Measurements from ENCODE around the gene SRPK2.

The SRPK2 gene

GRCh38 chr7:105286441-105286840, 102.3 kb downstream of the SRPK2 start:
- Histone ChIP-seq H3K9ac (ENCODE audit: low read length in 5 of 5) (no peak overlapping the region), H3K27ac (ENCODE audit: low read depth, low read length) (no peak overlapping the region), H3K4me3 (ENCODE audit: low read depth in 1 of 5, low read length in 5 of 5) (no peak overlapping the region), H3K27me3 (ENCODE audit: control insufficient read depth in 5 of 5, insufficient read depth in 4 of 5, low read length in 5 of 5) (no peaks in the 10 kb centered on the region), H3K36me3 (ENCODE audit: control insufficient read depth in 5 of 5, insufficient read depth in 5 of 5, low read length in 5 of 5) (peaks cover 0 to 4% (median 0%) of the 10 kb centered on the region in 5 donors), H3K9me3 (ENCODE audit: control insufficient read depth in 5 of 5, low read length in 5 of 5) (no peaks in the 10 kb centered on the region), H3K4me1 (ENCODE audit: control insufficient read depth in 5 of 5, insufficient read depth in 5 of 5, low read length in 5 of 5) (no peaks in the 10 kb centered on the region)

GRCh38 chr7:105285118-105285874, 103.4 kb downstream of the SRPK2 start:
- Histone ChIP-seq H3K36me3 (ENCODE audit: control insufficient read depth in 5 of 5, insufficient read depth in 5 of 5, low read length in 5 of 5) (peaks cover 0 to 4% (median 0%) of the 10 kb centered on the region in 5 donors), H3K4me1 (ENCODE audit: control insufficient read depth in 5 of 5, insufficient read depth in 5 of 5, low read length in 5 of 5) (no peaks in the 10 kb centered on the region), H3K4me3 (ENCODE audit: low read depth in 1 of 5, low read length in 5 of 5) (no peak overlapping the region), H3K27me3 (ENCODE audit: control insufficient read depth in 5 of 5, insufficient read depth in 4 of 5, low read length in 5 of 5) (no peaks in the 10 kb centered on the region), H3K9ac (ENCODE audit: low read length in 5 of 5) (no peak overlapping the region), H3K9me3 (ENCODE audit: control insufficient read depth in 5 of 5, low read length in 5 of 5) (no peaks in the 10 kb centered on the region), H3K27ac (ENCODE audit: low read depth, low read length) (no peak overlapping the region)

GRCh38 chr7:105284014-105284413, 104.7 kb downstream of the SRPK2 start:
- Histone ChIP-seq H3K27ac (ENCODE audit: low read depth, low read length) (no peak overlapping the region), H3K9ac (ENCODE audit: low read length in 5 of 5) (no peak overlapping the region), H3K36me3 (ENCODE audit: control insufficient read depth in 5 of 5, insufficient read depth in 5 of 5, low read length in 5 of 5) (peaks cover 0 to 4% (median 0%) of the 10 kb centered on the region in 5 donors), H3K4me1 (ENCODE audit: control insufficient read depth in 5 of 5, insufficient read depth in 5 of 5, low read length in 5 of 5) (peaks cover 0 to 2% (median 0%) of the 10 kb centered on the region in 5 donors), H3K9me3 (ENCODE audit: control insufficient read depth in 5 of 5, low read length in 5 of 5) (no peaks in the 10 kb centered on the region), H3K27me3 (ENCODE audit: control insufficient read depth in 5 of 5, insufficient read depth in 4 of 5, low read length in 5 of 5) (no peaks in the 10 kb centered on the region), H3K4me3 (ENCODE audit: low read depth in 1 of 5, low read length in 5 of 5) (no peak overlapping the region)

- H3K27me3 ChIP-seq (ENCODE audit: control insufficient read depth in 5 of 5, insufficient read depth in 4 of 5, low read length in 5 of 5) = no peaks in the 10 kb centered on the region
- H3K27ac ChIP-seq (ENCODE audit: low read depth, low read length) = no peak overlapping the region
- H3K4me1 ChIP-seq (ENCODE audit: control insufficient read depth in 5 of 5, insufficient read depth in 5 of 5, low read length in 5 of 5) = peaks cover 0 to 2% (median 0%) of the 10 kb centered on the region in 5 donors
- no peak overlapping the region for H3K4me3 ChIP-seq (ENCODE audit: low read depth in 1 of 5, low read length in 5 of 5)
- H3K36me3 ChIP-seq (ENCODE audit: control insufficient read depth in 5 of 5, insufficient read depth in 5 of 5, low read length in 5 of 5) = peaks cover 0 to 4% (median 0%) of the 10 kb centered on the region in 5 donors
- H3K9ac ChIP-seq (ENCODE audit: low read length in 5 of 5) = no peak overlapping the region
- H3K9me3 ChIP-seq (ENCODE audit: control insufficient read depth in 5 of 5, low read length in 5 of 5) = no peaks in the 10 kb centered on the region
Observed at GRCh38 chr7:105281966-105282365, 106.8 kb downstream of the SRPK2 start.

GRCh38 chr7:105279688-105280007, 109.1 kb downstream of the SRPK2 start:
- Histone ChIP-seq H3K4me3 (ENCODE audit: low read depth in 1 of 5, low read length in 5 of 5) (no peak overlapping the region), H3K36me3 (ENCODE audit: control insufficient read depth in 5 of 5, insufficient read depth in 5 of 5, low read length in 5 of 5) (peaks cover 0 to 4% (median 0%) of the 10 kb centered on the region in 5 donors), H3K27ac (ENCODE audit: low read depth, low read length) (no peak overlapping the region), H3K4me1 (ENCODE audit: control insufficient read depth in 5 of 5, insufficient read depth in 5 of 5, low read length in 5 of 5) (peaks cover 0 to 2% (median 0%) of the 10 kb centered on the region in 5 donors), H3K27me3 (ENCODE audit: control insufficient read depth in 5 of 5, insufficient read depth in 4 of 5, low read length in 5 of 5) (no peaks in the 10 kb centered on the region), H3K9me3 (ENCODE audit: control insufficient read depth in 5 of 5, low read length in 5 of 5) (no peaks in the 10 kb centered on the region), H3K9ac (ENCODE audit: low read length in 5 of 5) (no peak overlapping the region)

- Histone ChIP-seq H3K27me3 (ENCODE audit: control insufficient read depth in 5 of 5, insufficient read depth in 4 of 5, low read length in 5 of 5) (no peaks in the 10 kb centered on the region), H3K4me3 (ENCODE audit: low read depth in 1 of 5, low read length in 5 of 5) (no peak overlapping the region), H3K9me3 (ENCODE audit: control insufficient read depth in 5 of 5, low read length in 5 of 5) (no peaks in the 10 kb centered on the region), H3K36me3 (ENCODE audit: control insufficient read depth in 5 of 5, insufficient read depth in 5 of 5, low read length in 5 of 5) (peaks cover 0 to 4% (median 0%) of the 10 kb centered on the region in 5 donors), H3K4me1 (ENCODE audit: control insufficient read depth in 5 of 5, insufficient read depth in 5 of 5, low read length in 5 of 5) (peaks cover 0 to 2% (median 0%) of the 10 kb centered on the region in 5 donors), H3K9ac (ENCODE audit: low read length in 5 of 5) (no peak overlapping the region), H3K27ac (ENCODE audit: low read depth, low read length) (no peak overlapping the region)
Observed at GRCh38 chr7:105278973-105279687, 109.6 kb downstream of the SRPK2 start.

- Histone ChIP-seq H3K36me3 (ENCODE audit: control insufficient read depth in 5 of 5, insufficient read depth in 5 of 5, low read length in 5 of 5) (peaks cover 0 to 4% (median 0%) of the 10 kb centered on the region in 5 donors), H3K27me3 (ENCODE audit: control insufficient read depth in 5 of 5, insufficient read depth in 4 of 5, low read length in 5 of 5) (no peaks in the 10 kb centered on the region), H3K9me3 (ENCODE audit: control insufficient read depth in 5 of 5, low read length in 5 of 5) (no peaks in the 10 kb centered on the region), H3K9ac (ENCODE audit: low read length in 5 of 5) (no peak overlapping the region), H3K4me1 (ENCODE audit: control insufficient read depth in 5 of 5, insufficient read depth in 5 of 5, low read length in 5 of 5) (peaks cover 0 to 2% (median 0%) of the 10 kb centered on the region in 5 donors), H3K4me3 (ENCODE audit: low read depth in 1 of 5, low read length in 5 of 5) (no peak overlapping the region), H3K27ac (ENCODE audit: low read depth, low read length) (no peak overlapping the region)
Observed at GRCh38 chr7:105278565-105278964, 110.2 kb downstream of the SRPK2 start.

GRCh38 chr7:105277341-105277740, 111.4 kb downstream of the SRPK2 start:
- no peaks in the 10 kb centered on the region for H3K9me3 ChIP-seq (ENCODE audit: control insufficient read depth in 5 of 5, low read length in 5 of 5)
- no peak overlapping the region for H3K27ac ChIP-seq (ENCODE audit: low read depth, low read length)
- H3K36me3 ChIP-seq (ENCODE audit: control insufficient read depth in 5 of 5, insufficient read depth in 5 of 5, low read length in 5 of 5) = peaks cover 0 to 4% (median 0%) of the 10 kb centered on the region in 5 donors
- peaks cover 0 to 2% (median 0%) of the 10 kb centered on the region in 5 donors for H3K4me1 ChIP-seq (ENCODE audit: control insufficient read depth in 5 of 5, insufficient read depth in 5 of 5, low read length in 5 of 5)
- no peaks in the 10 kb centered on the region for H3K27me3 ChIP-seq (ENCODE audit: control insufficient read depth in 5 of 5, insufficient read depth in 4 of 5, low read length in 5 of 5)
- H3K4me3 ChIP-seq (ENCODE audit: low read depth in 1 of 5, low read length in 5 of 5) = no peak overlapping the region
- no peak overlapping the region for H3K9ac ChIP-seq (ENCODE audit: low read length in 5 of 5)

- Histone ChIP-seq H3K9me3 (ENCODE audit: control insufficient read depth in 5 of 5, low read length in 5 of 5) (no peaks in the 10 kb centered on the region), H3K4me1 (ENCODE audit: control insufficient read depth in 5 of 5, insufficient read depth in 5 of 5, low read length in 5 of 5) (peaks cover 0 to 31% (median 29%) of the 10 kb centered on the region in 5 donors), H3K27ac (ENCODE audit: low read depth, low read length) (no peak overlapping the region), H3K9ac (ENCODE audit: low read length in 5 of 5) (peak overlapping the region in 2 of 5 donors; percentile 85 to 89), H3K27me3 (ENCODE audit: control insufficient read depth in 5 of 5, insufficient read depth in 4 of 5, low read length in 5 of 5) (no peaks in the 10 kb centered on the region), H3K36me3 (ENCODE audit: control insufficient read depth in 5 of 5, insufficient read depth in 5 of 5, low read length in 5 of 5) (no peaks in the 10 kb centered on the region), H3K4me3 (ENCODE audit: low read depth in 1 of 5, low read length in 5 of 5) (no peak overlapping the region)
Observed at GRCh38 chr7:105270117-105270516, 118.6 kb downstream of the SRPK2 start.

GRCh38 chr7:105269397-105269796, 119.3 kb downstream of the SRPK2 start:
- Histone ChIP-seq H3K4me1 (ENCODE audit: control insufficient read depth in 5 of 5, insufficient read depth in 5 of 5, low read length in 5 of 5) (peaks cover 0 to 31% (median 29%) of the 10 kb centered on the region in 5 donors), H3K36me3 (ENCODE audit: control insufficient read depth in 5 of 5, insufficient read depth in 5 of 5, low read length in 5 of 5) (no peaks in the 10 kb centered on the region), H3K9me3 (ENCODE audit: control insufficient read depth in 5 of 5, low read length in 5 of 5) (no peaks in the 10 kb centered on the region), H3K9ac (ENCODE audit: low read length in 5 of 5) (peak overlapping the region; percentile 84 to 92 (median 86)), H3K4me3 (ENCODE audit: low read depth in 1 of 5, low read length in 5 of 5) (peak overlapping the region; percentile 56 to 80 (median 71)), H3K27ac (ENCODE audit: low read depth, low read length) (peak overlapping the region; percentile 92), H3K27me3 (ENCODE audit: control insufficient read depth in 5 of 5, insufficient read depth in 4 of 5, low read length in 5 of 5) (no peaks in the 10 kb centered on the region)
